ENCODE data around the gene EXPH5. TPM values are rescaled to one million over a fixed set of nuclear protein-coding genes. Genes with fewer than 3 reads are reported as not detected.

The EXPH5 gene
- total and polyA plus RNA-seq, 2 donors (not counting 3 experiments of a cell fraction or from before 2014, with no cell fraction given): 0.03 to 0.09 TPM

DNA sequence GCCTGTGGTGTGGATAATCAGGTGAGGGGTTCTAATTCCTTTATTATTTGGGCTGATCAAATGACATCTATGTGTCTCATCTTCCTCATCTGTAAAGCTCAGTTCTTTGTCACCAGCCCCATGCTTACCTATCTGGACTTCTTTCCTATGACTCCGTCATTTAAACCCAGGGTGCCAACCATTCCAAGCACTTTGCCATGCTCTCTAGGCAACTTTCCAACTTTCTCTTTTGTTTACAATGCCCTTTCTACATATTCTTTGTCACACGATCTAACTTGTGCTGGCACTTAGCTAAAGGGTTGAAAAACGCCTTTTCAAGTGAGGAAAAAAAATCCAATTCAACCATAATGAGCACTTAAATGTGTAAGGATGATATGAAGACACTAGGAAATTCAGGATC, 27.9 kb downstream of the EXPH5 start:
- CTCF ChIA-PET: no interaction called here
- no peak for DNase-seq (ENCODE audit: low read depth, low spot score)
- Histone ChIP-seq H3K36me3 (ENCODE audit: control insufficient read depth in 2 of 2, extremely low read depth in 1 of 2, insufficient read depth in 2 of 2, low read length in 2 of 2) (no peaks in the 10 kb centered on the region), H3K9me1 (replicated peaks; ENCODE audit: control insufficient read depth, extremely low read depth, insufficient read depth, low read length) (no peaks in the 10 kb centered on the region), H3K27ac (ENCODE audit: insufficient read depth, low read depth, low read length) (no peak overlapping the region), H3K9ac (replicated peaks; ENCODE audit: extremely low read depth, insufficient read depth, low read length) (no peak overlapping the region), H4K20me1 (replicated peaks; ENCODE audit: control insufficient read depth, extremely low read depth, insufficient read depth, low read length) (no peaks in the 10 kb centered on the region), H2AFZ (ENCODE audit: low read depth, low read length) (no peak overlapping the region), H3K27me3 (ENCODE audit: control insufficient read depth in 2 of 2, insufficient read depth in 2 of 2, low read length in 2 of 2) (peaks cover 0 to 3% of the 10 kb centered on the region in 2 experiments), H3K79me2 (ENCODE audit: control insufficient read depth, insufficient read depth, low read length) (no peaks in the 10 kb centered on the region), H3K9me3 (replicated peaks; ENCODE audit: control insufficient read depth, insufficient read depth, low read length) (no peaks in the 10 kb centered on the region), H3K4me1 (ENCODE audit: control insufficient read depth, extremely low read depth, insufficient read depth, low read length) (no peaks in the 10 kb centered on the region), H3K4me2 (ENCODE audit: insufficient read depth, low read length) (no peak overlapping the region), H3K4me3 (replicated peaks in 1 of 3; ENCODE audit: insufficient read depth in 1 of 3, low read depth in 1 of 3, low read length in 3 of 3) (no peak overlapping the region)
- dilution Hi-C loops (cut with MboI; ENCODE audit: extremely low pct_ligation_motif_present, low sequenced_read_pairs): no loop called here
- no peak for FAIRE-seq
- no peak for TF ChIP-seq POLR2AphosphoS5 (IDR thresholded peaks at IDR 0.05; ENCODE audit: insufficient read depth, low read depth, low read length)
- no peak for TF ChIP-seq JUN (IDR thresholded peaks at IDR 0.05; ENCODE audit: borderline replicate concordance, insufficient read depth, insufficient read length, low read depth)
- no peak for TF ChIP-seq POLR2A (IDR thresholded peaks at IDR 0.05; ENCODE audit: low read depth, low read length)
- TF ChIP-seq, protein P1, sequence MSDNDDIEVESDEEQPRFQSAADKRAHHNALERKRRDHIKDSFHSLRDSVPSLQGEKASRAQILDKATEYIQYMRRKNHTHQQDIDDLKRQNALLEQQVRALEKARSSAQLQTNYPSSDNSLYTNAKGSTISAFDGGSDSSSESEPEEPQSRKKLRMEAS (IDR thresholded peaks at IDR 0.05; ENCODE audit: insufficient read depth, insufficient read length): no peak
- TF ChIP-seq, protein P2, sequence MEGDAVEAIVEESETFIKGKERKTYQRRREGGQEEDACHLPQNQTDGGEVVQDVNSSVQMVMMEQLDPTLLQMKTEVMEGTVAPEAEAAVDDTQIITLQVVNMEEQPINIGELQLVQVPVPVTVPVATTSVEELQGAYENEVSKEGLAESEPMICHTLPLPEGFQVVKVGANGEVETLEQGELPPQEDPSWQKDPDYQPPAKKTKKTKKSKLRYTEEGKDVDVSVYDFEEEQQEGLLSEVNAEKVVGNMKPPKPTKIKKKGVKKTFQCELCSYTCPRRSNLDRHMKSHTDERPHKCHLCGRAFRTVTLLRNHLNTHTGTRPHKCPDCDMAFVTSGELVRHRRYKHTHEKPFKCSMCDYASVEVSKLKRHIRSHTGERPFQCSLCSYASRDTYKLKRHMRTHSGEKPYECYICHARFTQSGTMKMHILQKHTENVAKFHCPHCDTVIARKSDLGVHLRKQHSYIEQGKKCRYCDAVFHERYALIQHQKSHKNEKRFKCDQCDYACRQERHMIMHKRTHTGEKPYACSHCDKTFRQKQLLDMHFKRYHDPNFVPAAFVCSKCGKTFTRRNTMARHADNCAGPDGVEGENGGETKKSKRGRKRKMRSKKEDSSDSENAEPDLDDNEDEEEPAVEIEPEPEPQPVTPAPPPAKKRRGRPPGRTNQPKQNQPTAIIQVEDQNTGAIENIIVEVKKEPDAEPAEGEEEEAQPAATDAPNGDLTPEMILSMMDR (IDR thresholded peaks at IDR 0.05; ENCODE audit: extremely low read depth in 1 of 2, insufficient read depth in 1 of 2, low read depth in 1 of 2, low read length in 2 of 2): no peak
- TF ChIP-seq EZH2 (IDR thresholded peaks at IDR 0.05; ENCODE audit: borderline replicate concordance, low read depth, low read length, severe bottlenecking): no peak
- no peak for TF ChIP-seq MYC (IDR thresholded peaks at IDR 0.05; ENCODE audit: low read depth, low read length)
- no peak for TF ChIP-seq FOS (IDR thresholded peaks at IDR 0.05; ENCODE audit: borderline replicate concordance, insufficient read depth, low read length)
- no peak for TF ChIP-seq GATA2 (IDR thresholded peaks at IDR 0.05; ENCODE audit: insufficient read depth, insufficient read length, low read depth, low read length)
- no TSS peak for BruUV-seq (replicated peaks)
- intact Hi-C loops (cut with micrococcal nuclease): no loop called here
- POLR2A ChIA-PET: no interaction called here
